Measurements from ENCODE around the gene CYS1.

GRCh38 chr2:10031886-10032745 lies 48.1 kb downstream of the CYS1 start:
- TF ChIP-seq CTCF (IDR thresholded peaks at IDR 0.05) = no peak
- TF ChIP-seq POLR2AphosphoS5 (IDR thresholded peaks at IDR 0.05) = no peak
